Measurements from ENCODE around the gene GPM6B. TPM values are rescaled to one million over a fixed set of nuclear protein-coding genes. Genes with fewer than 3 reads are reported as not detected.

The GPM6B gene
- total and polyA plus RNA-seq, 7 donors = 1.1 to 3.9 (median 2.5) TPM

GRCh38 chrX:13786048-13786447, 30.8 kb downstream of the GPM6B start:
- no peak for TF ChIP-seq CTCF (IDR thresholded peaks at IDR 0.05)
- no peak overlapping the region for H3K27ac ChIP-seq
- WGBS, 3 donors = 62 to 70% (median 69%) methylated on average over 8 of the region's 8 CpGs
- no peaks in the 10 kb centered on the region for H3K9me3 ChIP-seq
- no peaks in the 10 kb centered on the region for H3K36me3 ChIP-seq (ENCODE audit: insufficient read depth in 1 of 2, low read depth in 1 of 2)
- intact Hi-C loops (cut with DNase I) = no loop called here
- no peak overlapping the region for H3K4me3 ChIP-seq
- H3K4me1 ChIP-seq = no peaks in the 10 kb centered on the region
- DNase-seq = no peak
- H3K27me3 ChIP-seq (ENCODE audit: insufficient read depth in 3 of 3, low read length in 2 of 3) = no peaks in the 10 kb centered on the region
- ATAC-seq = no peak

GRCh38 chrX:13780868-13781427, 35.9 kb downstream of the GPM6B start:
- WGBS, 3 donors = 64 to 72% (median 66%) methylated on average over 7 of the region's 7 CpGs

GRCh38 chrX:13778916-13779315, 38.0 kb downstream of the GPM6B start:
- Histone ChIP-seq H3K4me3 (no peak overlapping the region), H3K27ac (no peak overlapping the region), H3K27me3 (ENCODE audit: insufficient read depth in 3 of 3, low read length in 2 of 3) (no peaks in the 10 kb centered on the region), H3K4me1 (no peaks in the 10 kb centered on the region), H3K36me3 (ENCODE audit: insufficient read depth in 1 of 2, low read depth in 1 of 2) (peaks cover 0 to 13% of the 10 kb centered on the region in 2 donors), H3K9me3 (no peaks in the 10 kb centered on the region)
- no peak for DNase-seq
- TF ChIP-seq CTCF (IDR thresholded peaks at IDR 0.05) = no peak
- intact Hi-C loops (cut with DNase I) = no loop called here
- ATAC-seq = no peak
- WGBS, 3 donors = 18 to 29% (median 25%) methylated on average over 2 of the region's 2 CpGs

More at GRCh38 chrX:13780868-13781427, 35.9 kb downstream of the GPM6B start:
- ATAC-seq (no peak), DNase-seq (no peak)
- no peak for TF ChIP-seq CTCF (IDR thresholded peaks at IDR 0.05)
- intact Hi-C loops (cut with DNase I) = no loop called here
- Histone ChIP-seq H3K4me1 (no peaks in the 10 kb centered on the region), H3K27ac (no peak overlapping the region), H3K36me3 (ENCODE audit: insufficient read depth in 1 of 2, low read depth in 1 of 2) (peaks cover 0 to 1% of the 10 kb centered on the region in 2 donors), H3K27me3 (ENCODE audit: insufficient read depth in 3 of 3, low read length in 2 of 3) (no peaks in the 10 kb centered on the region), H3K4me3 (no peak overlapping the region), H3K9me3 (no peaks in the 10 kb centered on the region)

GRCh38 chrX:13776387-13776786, 40.5 kb downstream of the GPM6B start:
- H3K9me3 ChIP-seq = no peaks in the 10 kb centered on the region
- intact Hi-C loops (cut with DNase I) = no loop called here
- WGBS, 3 donors = 78 to 79% (median 78%) methylated on average over 4 of the region's 4 CpGs
- no peak for TF ChIP-seq CTCF (IDR thresholded peaks at IDR 0.05)
- peaks cover 0 to 29% of the 10 kb centered on the region in 2 donors for H3K36me3 ChIP-seq (ENCODE audit: insufficient read depth in 1 of 2, low read depth in 1 of 2)
- no peak for ATAC-seq
- H3K4me1 ChIP-seq = no peaks in the 10 kb centered on the region
- DNase-seq = no peak
- H3K4me3 ChIP-seq = no peak overlapping the region
- no peak overlapping the region for H3K27ac ChIP-seq
- H3K27me3 ChIP-seq (ENCODE audit: insufficient read depth in 3 of 3, low read length in 2 of 3) = no peaks in the 10 kb centered on the region

- 77 to 89% (median 88%) methylated on average over 3 of the region's 3 CpGs for WGBS, 3 donors
- Histone ChIP-seq H3K4me1 (no peaks in the 10 kb centered on the region), H3K27ac (no peak overlapping the region), H3K36me3 (ENCODE audit: insufficient read depth in 1 of 2, low read depth in 1 of 2) (peaks cover 0 to 32% of the 10 kb centered on the region in 2 donors), H3K9me3 (no peaks in the 10 kb centered on the region), H3K4me3 (no peak overlapping the region), H3K27me3 (ENCODE audit: insufficient read depth in 3 of 3, low read length in 2 of 3) (no peaks in the 10 kb centered on the region)
- DNase-seq (no peak), ATAC-seq (no peak)
- no peak for TF ChIP-seq CTCF (IDR thresholded peaks at IDR 0.05)
- intact Hi-C loops (cut with DNase I) = no loop called here
These were observed 41.1 kb downstream of the GPM6B start for GRCh38 chrX:13775837-13776236.

Measured in psoas muscle (tissue), 8 donors.